Activated T-cell treated with anti-CD3 and anti-CD28 coated beads, Interleukin-2, amount 50 U/mL, for 4 hours (primary cell): ENCODE data around the gene TTLL12. TPM values are rescaled to one million over a fixed set of nuclear protein-coding genes. Genes with fewer than 3 reads are reported as not detected.
A peak's percentile ranks its signal among the peaks of the same experiment; 100 is the strongest.

Experiments used
- ATAC-seq, 2 donors: fragments of 200-7000 bp; cut with Tn5 transposase; one replicate each; pipeline ENCODE4 v1.10.0; 2021
- DNase-seq: peaks from one replicate; pipeline ENCODE4 v3.0.0-alpha.2; 2020
- H3K27me3 Mint-ChIP-seq: one replicate; pipeline ENCODE4 v1.8.0; 2021; ENCODE audit warnings: low read depth, mixed read lengths
- H3K36me3 Mint-ChIP-seq: one replicate; pipeline ENCODE4 v1.8.0; 2022; ENCODE audit warnings: mixed read lengths; ENCODE audit not compliant: insufficient read depth
- H3K4me1 Mint-ChIP-seq: one replicate; pipeline ENCODE4 v1.8.0; 2021; ENCODE audit warnings: low read depth, mixed read lengths
- H3K4me3 Mint-ChIP-seq: one replicate; pipeline ENCODE4 v1.8.0; 2021; ENCODE audit warnings: mild to moderate bottlenecking, moderate library complexity, mixed read lengths
- H3K9me3 Mint-ChIP-seq: one replicate; pipeline ENCODE4 v1.8.0; 2021; ENCODE audit warnings: mixed read lengths
- total RNA-seq, 3 donors: library from RNA; stranded (reverse); gene quantifications; one replicate each; pipeline ENCODE4 v1.2.1, GENCODE V29; 2021

Gene TTLL12
- 100 to 1,000 TPM; 126 to 188 (median 163) TPM for total RNA-seq

DNA sequence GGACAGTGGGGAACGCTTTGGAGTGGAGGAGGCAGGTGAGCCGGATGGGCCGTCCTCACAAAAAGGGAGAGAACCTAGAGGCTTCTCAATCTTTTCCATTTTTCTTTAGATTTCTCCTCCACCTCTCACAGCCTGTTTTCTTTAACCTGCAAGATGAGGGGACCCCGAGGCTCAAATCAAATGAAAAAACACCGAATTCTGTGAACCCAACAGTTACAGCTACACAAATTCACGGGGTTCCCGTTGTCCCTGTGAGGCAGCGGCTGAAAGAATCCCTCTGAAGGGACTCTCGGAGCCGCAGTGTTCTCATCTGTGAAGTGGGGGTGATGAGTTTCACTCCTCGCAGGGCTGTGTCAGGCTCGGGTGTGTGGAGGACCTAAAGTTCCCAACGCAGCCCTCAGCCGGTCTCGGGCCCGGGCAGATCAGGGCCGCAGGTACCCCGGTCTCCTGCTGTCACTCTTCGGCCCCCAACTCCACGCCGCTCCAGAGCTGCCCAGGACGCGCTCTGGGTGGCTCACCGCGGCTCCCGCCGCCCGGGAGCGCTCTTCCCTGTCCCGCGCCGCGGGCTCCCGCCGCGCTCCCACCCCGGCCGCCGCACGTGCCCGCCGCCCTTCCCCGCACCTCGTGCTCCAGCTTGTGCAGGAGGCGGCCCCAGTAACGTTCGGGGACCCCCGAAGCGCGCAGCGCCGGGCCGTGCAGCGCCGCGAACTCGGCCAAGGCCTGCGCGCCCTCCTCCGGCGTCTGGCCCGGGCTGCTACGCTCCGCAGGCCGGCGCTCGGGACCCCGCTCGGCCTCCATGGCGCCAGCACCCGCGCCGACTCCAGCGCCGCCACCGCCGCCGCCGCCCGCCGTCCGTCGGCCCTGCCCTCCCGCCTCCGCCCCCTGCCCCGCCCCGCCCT is at the start of gene TTLL12:
Gene TTLL12, minus strand, starts transcription at position 863 of the 899 bp plus-strand sequence. Its CDS starts 65 bp downstream, at position 798.
- peak within 1 kb of the TSS; percentile 86 for H3K4me3 Mint-ChIP-seq
- peak; percentile 55 to 62 for ATAC-seq

DNA sequence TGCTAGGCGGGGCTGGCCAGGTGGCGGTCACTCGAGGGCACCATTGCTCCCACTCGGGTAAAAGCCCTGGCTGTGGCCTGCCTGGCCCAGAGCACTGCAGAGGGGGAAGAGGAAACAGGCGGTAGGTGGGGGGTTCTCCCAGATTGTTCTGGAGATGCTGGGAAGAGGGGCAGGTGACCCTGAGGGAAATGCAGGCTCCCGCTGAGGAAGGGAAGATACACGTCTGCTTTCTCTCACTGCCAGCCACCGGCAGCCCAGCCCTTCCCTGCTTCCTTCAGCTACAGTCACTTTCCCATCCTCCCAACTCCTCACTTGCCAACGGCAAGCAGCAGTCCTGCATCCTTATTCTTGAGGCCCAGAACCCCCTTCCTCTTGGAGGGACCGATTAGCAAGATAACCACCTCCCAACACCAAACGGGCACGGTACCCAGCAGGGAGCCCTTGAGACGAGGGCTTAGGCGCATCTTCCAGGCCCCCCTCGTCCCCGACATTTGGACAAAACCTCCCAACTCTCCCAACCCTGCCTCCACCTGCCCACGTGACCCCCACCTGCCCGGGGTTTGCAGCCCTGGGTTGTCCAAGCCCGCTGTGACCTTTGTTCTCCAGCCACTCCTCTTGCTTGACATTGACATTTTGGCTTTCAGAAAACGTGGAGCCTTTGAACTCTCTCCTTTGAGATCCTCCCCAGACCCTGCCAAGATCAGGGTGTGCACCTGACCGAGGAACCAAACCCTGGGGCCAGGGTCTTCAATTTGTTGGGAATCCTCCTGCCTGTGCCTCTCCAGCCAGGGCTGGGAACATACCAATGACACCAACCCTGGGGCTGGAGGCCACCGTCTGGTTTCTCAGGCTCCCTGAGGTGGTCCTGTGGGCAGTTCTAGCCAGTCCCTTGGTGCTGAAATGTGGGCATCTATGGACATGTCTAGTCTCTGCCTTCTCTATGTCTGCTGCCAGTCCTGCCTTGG is 48.8 kb upstream of the TTLL12 start:
- ATAC-seq, result no peak
- no peak overlapping the region for H3K4me3 Mint-ChIP-seq

More for the DNA sequence above, at the start of gene TTLL12:
- peaks cover 8% of the 10 kb centered on the region for H3K36me3 Mint-ChIP-seq
- peaks cover 25% of the 10 kb centered on the region for H3K4me1 Mint-ChIP-seq
- H3K27me3 Mint-ChIP-seq, result no peaks in the 10 kb centered on the region
- no peaks in the 10 kb centered on the region for H3K9me3 Mint-ChIP-seq
- peak; percentile 43 for DNase-seq

DNA sequence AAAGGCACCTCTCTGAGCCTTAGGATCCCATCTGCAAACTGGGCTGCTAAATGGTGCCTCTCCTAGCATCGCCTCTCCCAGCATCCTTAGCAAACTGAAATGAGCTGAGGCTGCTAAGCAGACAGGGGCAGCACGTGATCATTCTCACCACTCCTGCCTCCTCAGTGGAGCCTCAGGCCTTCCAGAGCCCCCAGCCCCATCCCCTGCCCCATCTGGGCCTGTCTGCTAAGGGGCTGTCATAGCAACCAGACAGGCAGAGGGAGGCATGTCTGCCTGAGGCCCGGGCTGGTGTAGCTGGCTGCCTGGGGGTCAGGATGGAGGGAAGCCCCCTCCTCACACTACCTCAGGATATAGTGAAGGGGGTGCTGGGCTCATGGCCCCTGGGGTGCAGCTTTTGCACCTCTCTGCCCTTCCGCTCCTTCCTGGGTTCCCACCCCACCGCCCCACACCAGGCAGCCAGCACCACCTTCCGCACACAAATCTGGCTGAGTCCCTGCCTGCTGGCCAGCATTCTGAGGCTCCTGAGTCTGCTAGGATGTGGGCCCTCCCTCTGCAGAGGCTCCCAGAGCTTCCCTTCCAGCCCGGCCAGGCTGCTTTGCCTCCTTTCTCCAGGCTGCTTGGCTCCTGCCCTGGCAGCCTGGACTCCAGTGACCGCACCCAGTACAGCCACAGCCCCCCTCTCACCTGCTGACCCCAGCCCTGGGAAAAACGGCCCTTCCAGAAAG is 47.5 kb upstream of the TTLL12 start:
- DNase-seq, result no peak
- Mint-ChIP-seq H3K27me3 (peaks cover 3% of the 10 kb centered on the region), H3K36me3 (no peaks in the 10 kb centered on the region), H3K9me3 (no peaks in the 10 kb centered on the region), H3K4me1 (peaks cover 4% of the 10 kb centered on the region), H3K4me3 (no peak overlapping the region)
- no peak for ATAC-seq

More for the DNA sequence above, 48.8 kb upstream of the TTLL12 start:
- H3K4me1 Mint-ChIP-seq, result peaks cover 4% of the 10 kb centered on the region
- H3K27me3 Mint-ChIP-seq, result peaks cover 1% of the 10 kb centered on the region
- H3K36me3 Mint-ChIP-seq, result no peaks in the 10 kb centered on the region
- DNase-seq, result no peak
- H3K9me3 Mint-ChIP-seq, result no peaks in the 10 kb centered on the region

DNA sequence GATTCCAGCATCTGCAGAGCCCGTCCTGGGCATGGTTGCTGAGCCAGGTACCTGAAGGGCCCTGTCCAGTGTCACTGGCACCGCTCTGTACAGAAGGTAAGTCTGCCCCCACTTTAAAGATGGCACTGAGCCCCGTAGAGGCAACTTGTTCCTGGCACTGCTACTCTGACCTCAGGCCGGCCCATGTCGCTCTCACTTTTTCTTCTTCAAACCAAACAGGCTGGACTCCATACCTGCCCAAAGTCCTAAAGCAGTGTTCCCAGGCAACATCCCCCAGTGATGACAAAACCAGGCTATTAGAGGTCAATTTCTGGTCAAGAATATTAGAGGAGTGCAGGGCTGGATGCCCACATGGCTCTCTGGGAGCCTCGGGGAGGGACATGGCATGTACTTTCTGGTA is 46.6 kb upstream of the TTLL12 start:
- H3K4me1 Mint-ChIP-seq, result peaks cover 4% of the 10 kb centered on the region
- H3K9me3 Mint-ChIP-seq, result no peaks in the 10 kb centered on the region
- ATAC-seq (no peak), DNase-seq (no peak)
- no peaks in the 10 kb centered on the region for H3K36me3 Mint-ChIP-seq
- no peak overlapping the region for H3K4me3 Mint-ChIP-seq
- peaks cover 4% of the 10 kb centered on the region for H3K27me3 Mint-ChIP-seq

GRCh38 chr22:43232445-43232844 is 45.5 kb upstream of the TTLL12 start:
- Mint-ChIP-seq H3K9me3 (no peaks in the 10 kb centered on the region), H3K4me1 (peaks cover 4% of the 10 kb centered on the region), H3K36me3 (no peaks in the 10 kb centered on the region), H3K4me3 (no peak overlapping the region), H3K27me3 (peaks cover 4% of the 10 kb centered on the region)
- ATAC-seq, result no peak
- no peak for DNase-seq

DNA sequence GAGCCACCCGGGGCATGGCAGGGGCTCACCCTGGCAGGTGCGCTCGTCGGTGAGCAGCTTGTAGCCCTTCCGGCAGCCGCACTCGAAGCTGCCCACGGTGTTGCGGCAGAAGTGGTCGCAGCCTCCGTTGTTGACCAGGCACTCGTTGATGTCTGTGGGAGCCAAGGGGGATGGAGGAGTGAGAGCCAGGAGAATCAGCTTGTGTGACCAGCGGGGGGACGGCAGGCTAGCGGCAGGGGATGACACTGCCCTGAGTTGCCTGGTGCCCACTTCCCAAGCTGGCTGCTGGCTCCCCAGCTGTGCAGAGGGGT is 44.7 kb upstream of the TTLL12 start:
- Mint-ChIP-seq H3K4me1 (peaks cover 4% of the 10 kb centered on the region), H3K36me3 (no peaks in the 10 kb centered on the region), H3K9me3 (no peaks in the 10 kb centered on the region), H3K4me3 (no peak overlapping the region), H3K27me3 (peaks cover 4% of the 10 kb centered on the region)
- DNase-seq (no peak), ATAC-seq (no peak)

DNA sequence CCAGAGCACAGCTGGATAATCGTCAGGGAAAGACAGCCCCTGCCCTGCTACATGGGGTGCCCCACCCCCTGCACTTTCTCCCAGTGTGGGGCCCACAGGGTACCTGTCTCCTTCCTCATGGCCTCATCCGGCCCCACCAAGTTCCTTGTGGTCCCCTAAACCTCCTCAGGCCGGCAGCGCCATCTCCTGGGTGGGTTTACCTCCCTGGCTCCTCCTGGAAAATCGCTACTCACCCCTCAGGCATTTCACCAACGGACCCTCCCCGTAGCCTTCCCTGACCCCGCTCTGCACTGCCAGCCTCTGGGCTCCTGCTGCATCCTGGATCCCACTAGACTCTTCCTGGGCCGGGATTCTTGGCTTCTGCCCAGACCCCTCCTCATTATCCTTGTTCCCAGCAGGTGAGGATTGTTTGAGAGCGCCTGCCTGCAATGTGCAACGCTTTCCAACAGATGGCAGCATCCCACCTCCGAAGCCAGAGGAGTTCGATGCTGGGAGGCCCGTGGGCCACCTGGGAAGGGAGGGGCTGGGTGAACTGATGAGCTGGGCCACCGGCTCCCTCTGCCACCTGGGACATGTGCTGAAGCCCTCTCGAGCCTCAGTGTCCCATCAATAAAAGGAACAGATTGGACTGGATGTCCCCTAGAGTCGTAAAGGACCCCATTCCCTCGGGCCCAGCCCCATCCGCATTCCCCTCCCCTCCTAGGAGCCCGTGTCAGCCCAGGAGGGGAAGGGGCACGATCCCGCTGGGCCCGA is 44.2 kb upstream of the TTLL12 start:
- H3K9me3 Mint-ChIP-seq, result no peaks in the 10 kb centered on the region
- H3K4me3 Mint-ChIP-seq, result no peak overlapping the region
- ATAC-seq, result peak; percentile 75 to 77
- peaks cover 4% of the 10 kb centered on the region for H3K27me3 Mint-ChIP-seq
- DNase-seq, result peak; percentile 68
- H3K4me1 Mint-ChIP-seq, result peaks cover 4% of the 10 kb centered on the region
- H3K36me3 Mint-ChIP-seq, result no peaks in the 10 kb centered on the region

- H3K4me1 Mint-ChIP-seq, result peaks cover 4% of the 10 kb centered on the region
- peaks cover 8% of the 10 kb centered on the region for H3K27me3 Mint-ChIP-seq
- no peaks in the 10 kb centered on the region for H3K9me3 Mint-ChIP-seq
- DNase-seq (no peak), ATAC-seq (no peak)
- no peak overlapping the region for H3K4me3 Mint-ChIP-seq
- H3K36me3 Mint-ChIP-seq, result no peaks in the 10 kb centered on the region
Observed at GRCh38 chr22:43230571-43230970, 43.6 kb upstream of the TTLL12 start.

DNA sequence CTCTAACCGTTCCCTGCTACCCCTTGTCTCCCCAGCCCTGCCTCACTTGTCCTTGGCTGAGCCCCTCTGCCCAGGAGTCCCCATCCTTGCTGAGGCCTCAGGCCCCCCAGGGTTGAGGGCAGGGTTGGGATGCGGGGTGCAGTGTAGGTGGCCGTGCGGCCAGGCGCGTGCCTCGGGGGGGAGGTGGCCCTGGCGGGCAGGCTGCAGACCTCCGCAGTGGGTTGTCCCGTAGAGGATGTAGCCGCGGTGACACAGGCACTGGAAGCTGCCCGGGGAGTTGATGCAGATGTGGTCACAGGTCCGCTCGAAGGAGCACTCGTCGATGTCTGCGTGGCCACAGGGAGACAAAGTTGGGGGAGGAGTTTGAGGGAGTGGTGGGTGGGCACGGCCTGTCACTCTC is 41.9 kb upstream of the TTLL12 start:
- H3K4me1 Mint-ChIP-seq, result peaks cover 4% of the 10 kb centered on the region
- peaks cover 8% of the 10 kb centered on the region for H3K27me3 Mint-ChIP-seq
- no peaks in the 10 kb centered on the region for H3K36me3 Mint-ChIP-seq
- no peaks in the 10 kb centered on the region for H3K9me3 Mint-ChIP-seq
- ATAC-seq (no peak), DNase-seq (no peak)
- H3K4me3 Mint-ChIP-seq, result no peak overlapping the region

- H3K9me3 Mint-ChIP-seq, result no peaks in the 10 kb centered on the region
- DNase-seq (no peak), ATAC-seq (no peak)
- H3K4me3 Mint-ChIP-seq, result no peak overlapping the region
- peaks cover 8% of the 10 kb centered on the region for H3K27me3 Mint-ChIP-seq
- H3K36me3 Mint-ChIP-seq, result no peaks in the 10 kb centered on the region
- peaks cover 4% of the 10 kb centered on the region for H3K4me1 Mint-ChIP-seq
Observed at GRCh38 chr22:43228330-43228729, 41.4 kb upstream of the TTLL12 start.

DNA sequence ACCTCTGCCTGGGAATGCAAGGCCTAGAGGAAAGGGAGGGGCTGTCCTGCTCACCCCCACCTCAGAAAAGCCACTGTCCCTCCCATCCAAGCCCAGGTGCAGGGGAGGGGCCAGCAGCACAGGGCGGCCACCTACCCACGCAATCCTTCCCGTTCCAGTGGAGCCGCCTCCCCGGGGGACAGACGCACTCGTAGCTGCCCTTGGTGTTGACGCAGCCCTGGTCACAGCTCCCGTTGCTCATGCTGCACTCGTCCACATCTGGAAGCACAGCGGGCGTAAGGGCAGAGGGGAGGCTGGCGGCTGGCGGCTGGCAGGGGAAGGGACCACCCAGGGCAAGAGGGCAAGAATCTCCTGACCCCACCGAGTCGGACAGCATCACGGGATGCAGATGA is 40.3 kb upstream of the TTLL12 start:
- Mint-ChIP-seq H3K4me3 (no peak overlapping the region), H3K9me3 (no peaks in the 10 kb centered on the region), H3K4me1 (peaks cover 4% of the 10 kb centered on the region), H3K27me3 (peaks cover 7% of the 10 kb centered on the region), H3K36me3 (no peaks in the 10 kb centered on the region)
- ATAC-seq (no peak), DNase-seq (no peak)

GRCh38 chr22:43226377-43227238 is 39.7 kb upstream of the TTLL12 start:
- ATAC-seq (peak in 1 of 2 donors; percentile 24), DNase-seq (no peak)
- H3K4me3 Mint-ChIP-seq, result no peak overlapping the region

GRCh38 chr22:43225609-43226008 is 38.7 kb upstream of the TTLL12 start:
- DNase-seq (no peak), ATAC-seq (no peak)
- Mint-ChIP-seq H3K4me3 (no peak overlapping the region), H3K9me3 (no peaks in the 10 kb centered on the region), H3K4me1 (no peaks in the 10 kb centered on the region), H3K27me3 (peaks cover 7% of the 10 kb centered on the region), H3K36me3 (no peaks in the 10 kb centered on the region)

More at GRCh38 chr22:43226377-43227238, 39.7 kb upstream of the TTLL12 start:
- H3K27me3 Mint-ChIP-seq, result peaks cover 7% of the 10 kb centered on the region
- H3K9me3 Mint-ChIP-seq, result no peaks in the 10 kb centered on the region
- peaks cover 4% of the 10 kb centered on the region for H3K4me1 Mint-ChIP-seq
- H3K36me3 Mint-ChIP-seq, result no peaks in the 10 kb centered on the region
